HL-60 (cell line): ENCODE data around the gene OR4C46.

ENCODE experiments used
- CTCF ChIP-seq: IDR thresholded peaks from one replicate; pipeline ENCODE4 v1.5.1; 2011; ENCODE audit warnings: low read length, control low read depth, inconsistent platforms; ENCODE audit not compliant: insufficient read depth
- POLR2AphosphoS5 ChIP-seq: IDR thresholded peaks from 2 replicates; pipeline ENCODE4 v1.6.1; 2012; ENCODE audit warnings: low read depth

- no peak for TF ChIP-seq POLR2AphosphoS5
- TF ChIP-seq CTCF, result no peak
Measured at GRCh38 chr11:54558919-54559318, 44.9 kb downstream of the OR4C46 start.
